Activated CD4-positive, alpha-beta T cell treated with anti-CD3 and anti-CD28 coated beads for 4 hours (primary cell): ENCODE data around the gene FEN1.

ENCODE experiments used
- DNase-seq, 2 donors: peaks; one replicate each; pipeline ENCODE4 v3.0.0-alpha.2; 2020

Gene FEN1, protein sequence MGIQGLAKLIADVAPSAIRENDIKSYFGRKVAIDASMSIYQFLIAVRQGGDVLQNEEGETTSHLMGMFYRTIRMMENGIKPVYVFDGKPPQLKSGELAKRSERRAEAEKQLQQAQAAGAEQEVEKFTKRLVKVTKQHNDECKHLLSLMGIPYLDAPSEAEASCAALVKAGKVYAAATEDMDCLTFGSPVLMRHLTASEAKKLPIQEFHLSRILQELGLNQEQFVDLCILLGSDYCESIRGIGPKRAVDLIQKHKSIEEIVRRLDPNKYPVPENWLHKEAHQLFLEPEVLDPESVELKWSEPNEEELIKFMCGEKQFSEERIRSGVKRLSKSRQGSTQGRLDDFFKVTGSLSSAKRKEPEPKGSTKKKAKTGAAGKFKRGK

DNA sequence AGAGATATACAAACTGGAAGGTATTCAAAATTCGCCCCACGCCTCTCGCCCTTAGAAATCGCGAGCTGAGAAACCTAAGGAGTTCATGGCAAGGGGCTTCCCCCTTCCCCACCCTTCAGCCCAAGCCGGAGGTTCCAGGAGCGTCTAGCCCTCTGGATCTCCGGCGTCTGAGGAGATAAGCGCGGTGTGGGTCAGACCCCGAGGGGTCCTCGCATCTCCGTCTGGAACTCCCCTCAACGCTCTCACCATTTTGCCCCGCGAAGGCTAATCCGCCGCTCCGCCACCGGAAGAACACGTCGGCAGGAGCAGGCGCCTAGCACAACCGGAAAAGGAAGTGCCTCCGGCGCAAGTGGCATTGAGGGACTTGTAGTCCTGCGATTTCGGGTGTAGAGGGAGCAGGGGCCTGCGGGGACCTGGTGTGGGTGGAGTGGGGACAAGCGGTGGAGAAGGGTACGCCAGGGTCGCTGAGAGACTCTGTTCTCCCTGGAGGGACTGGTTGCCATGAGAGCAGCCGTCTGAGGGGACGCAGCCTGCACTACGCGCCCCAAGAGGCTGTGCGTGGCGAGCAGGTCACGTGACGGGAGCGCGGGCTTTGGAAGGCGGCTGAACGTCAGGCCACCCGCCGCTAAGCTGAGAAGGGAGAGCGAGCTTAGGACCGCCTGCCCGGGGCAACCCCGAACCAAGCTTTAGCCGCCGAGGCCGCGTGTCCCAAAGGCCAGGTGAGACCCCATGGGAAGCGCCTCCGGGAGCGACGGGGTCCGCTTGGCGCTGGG is at the start of gene FEN1, which contains the start of gene TMEM258:
Gene FEN1, plus strand, starts transcription at position 602 of the 773 bp plus-strand sequence. CDS start 2,451 bp downstream, outside the sequence.
Gene TMEM258, minus strand, starts transcription at position 290 of the 773 bp plus-strand sequence. Its CDS starts 41 bp downstream, at position 249.
- peak; percentile 81 to 86 for DNase-seq

GRCh38 chr11:61743486-61744095 is 49.1 kb upstream of the FEN1 start:
- no peak for DNase-seq

DNA sequence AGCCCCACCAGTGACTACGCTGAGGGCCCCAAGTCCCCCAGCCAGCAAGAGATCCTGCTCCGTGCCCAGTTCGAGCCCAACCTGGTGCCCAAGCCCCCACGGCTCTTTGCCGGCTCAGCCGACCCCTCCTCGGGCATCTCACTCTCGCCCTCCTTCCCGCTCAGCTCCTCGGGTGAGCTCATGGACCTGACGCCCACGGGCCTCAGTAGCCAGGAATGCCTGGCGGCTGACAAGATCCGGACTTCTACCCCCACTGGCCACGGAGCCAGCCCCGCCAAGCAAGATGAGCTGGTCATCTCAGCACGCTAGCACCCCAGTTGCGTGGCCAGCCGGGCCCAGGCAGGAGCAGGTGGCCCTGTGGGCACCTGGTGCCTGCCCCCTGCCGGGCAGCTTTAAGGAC is 48.5 kb upstream of the FEN1 start:
- DNase-seq: no peak

- DNase-seq: no peak
These were observed 48.0 kb upstream of the FEN1 start for GRCh38 chr11:61744609-61745156.

- no peak for DNase-seq
These were observed 46.8 kb upstream of the FEN1 start for GRCh38 chr11:61745781-61746441.

GRCh38 chr11:61746442-61747191 is 46.1 kb upstream of the FEN1 start:
- DNase-seq: no peak

GRCh38 chr11:61747192-61747966 is 45.3 kb upstream of the FEN1 start:
- peak in 1 of 2 donors; percentile 21 for DNase-seq

- no peak for DNase-seq
These were observed 44.8 kb upstream of the FEN1 start for GRCh38 chr11:61747967-61748285.

DNA sequence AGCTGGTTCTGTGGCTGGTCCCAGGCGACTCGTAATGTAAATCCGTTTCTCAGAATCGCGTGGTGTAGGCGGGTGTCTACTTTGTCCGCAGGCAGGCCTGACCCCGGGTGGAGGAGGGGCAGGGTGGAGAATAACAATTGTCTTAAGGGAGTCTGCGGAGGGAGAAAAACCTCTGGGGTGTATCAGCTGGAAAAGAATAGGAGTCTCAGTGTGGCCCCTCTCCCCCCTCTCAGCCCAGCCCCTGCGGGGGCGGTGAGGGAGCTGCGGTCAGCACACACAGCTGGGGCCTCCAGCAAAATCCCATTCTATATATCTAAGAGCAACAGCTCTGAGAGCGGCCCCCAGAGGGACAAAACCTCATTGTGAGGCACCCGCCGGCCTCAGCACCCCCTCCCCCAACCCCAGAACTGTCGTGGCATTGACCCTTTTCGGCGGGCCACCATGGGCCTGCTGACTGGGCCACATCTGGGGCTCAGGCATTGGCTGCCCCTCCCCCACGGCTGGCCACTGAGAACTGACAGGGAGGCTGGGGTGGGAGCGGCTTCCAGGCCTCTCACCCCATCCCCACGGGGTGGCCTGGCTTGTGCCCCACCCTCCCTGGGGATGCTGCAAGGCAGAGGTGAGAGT is 43.0 kb upstream of the FEN1 start:
- no peak for DNase-seq

DNA sequence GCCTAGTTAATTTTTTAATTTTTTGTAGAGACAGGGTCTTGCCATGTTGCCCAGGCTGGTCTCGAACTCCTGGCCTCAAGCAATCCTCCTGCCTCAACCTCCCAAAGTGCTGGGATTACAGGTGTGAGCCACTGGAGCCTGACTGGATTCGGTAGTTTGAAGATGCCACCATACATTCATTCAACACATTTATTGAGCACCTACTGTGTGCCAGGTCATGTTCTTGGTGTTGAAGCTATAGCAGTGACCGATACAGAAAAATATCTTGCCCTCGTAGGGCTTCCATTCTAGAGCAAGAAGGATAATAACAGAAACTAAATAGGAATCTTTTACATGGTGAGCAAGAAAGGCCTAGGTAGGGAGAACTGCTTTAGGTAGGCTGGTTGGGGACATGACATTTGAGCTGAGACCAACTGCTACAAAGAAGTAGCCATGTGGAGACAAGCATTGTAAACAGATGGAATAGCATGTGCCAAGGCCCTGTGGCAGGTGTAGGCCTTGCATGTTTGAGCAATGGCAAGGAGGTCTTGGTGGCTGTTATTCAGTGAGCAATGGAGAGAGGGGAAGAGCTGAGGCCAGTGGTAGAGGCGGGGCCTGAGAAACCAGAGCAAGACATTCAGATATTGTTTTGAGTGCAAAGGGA is 42.0 kb upstream of the FEN1 start:
- DNase-seq: no peak

DNA sequence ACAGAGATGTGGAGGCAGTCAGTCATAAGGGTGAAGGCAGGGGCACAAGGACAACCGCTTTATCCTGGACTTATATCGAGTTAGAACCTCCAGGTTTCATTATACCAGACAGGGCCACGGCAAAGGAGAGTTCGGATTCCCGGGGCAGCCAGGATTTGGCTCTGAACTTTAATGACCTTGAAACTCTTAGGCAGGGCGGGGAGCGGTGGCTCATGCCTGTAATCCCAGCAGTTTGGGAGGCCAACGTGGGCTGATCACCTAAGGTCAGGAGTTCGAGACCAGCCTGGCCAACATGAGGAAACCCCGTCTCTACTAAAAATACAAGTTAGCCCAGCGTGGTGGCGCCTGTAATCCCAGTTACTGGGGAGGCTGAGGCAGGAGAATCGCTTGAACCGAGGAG is 41.3 kb upstream of the FEN1 start:
- DNase-seq: no peak

- DNase-seq: peak; percentile 35 to 46
These were observed 40.4 kb upstream of the FEN1 start, which contains the start of gene MYRF for GRCh38 chr11:61752117-61752924. MYRF (plus strand) TSS chr11:61752636; CDS start chr11:61752745, 109 bp downstream.

GRCh38 chr11:61752925-61753521 is 39.7 kb upstream of the FEN1 start:
- DNase-seq: no peak

DNA sequence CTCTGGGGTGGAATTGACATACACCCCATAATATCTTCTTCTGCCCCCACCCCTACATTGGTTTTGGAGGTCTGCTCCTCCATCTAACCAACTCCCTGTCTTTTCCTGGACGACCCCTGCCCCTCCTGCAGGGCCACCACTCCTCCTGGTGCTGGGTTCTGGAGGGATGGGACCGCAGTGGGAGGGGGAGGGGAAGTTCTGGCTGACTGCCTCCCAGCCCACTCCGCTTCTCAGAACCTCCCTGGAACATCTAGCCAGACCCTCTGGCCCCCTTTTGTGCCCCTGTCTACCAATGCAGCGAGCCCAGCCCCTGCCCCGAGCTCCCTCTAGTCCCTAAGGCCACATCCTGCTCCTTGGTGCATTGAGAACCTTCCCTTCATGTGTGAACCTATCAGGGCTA is 39.0 kb upstream of the FEN1 start:
- DNase-seq: no peak

GRCh38 chr11:61754534-61755482 is 37.9 kb upstream of the FEN1 start:
- no peak for DNase-seq

GRCh38 chr11:61756147-61756451 is 36.6 kb upstream of the FEN1 start:
- DNase-seq: no peak

GRCh38 chr11:61756452-61757212 is 36.1 kb upstream of the FEN1 start:
- DNase-seq: peak; percentile 21 to 31
